CD1c-positive myeloid dendritic cell (primary cell): ENCODE results near the gene ZNF630.
"Not testable (repeated sequence)": the region's sequence is repeated elsewhere in the genome, so short reads cannot be mapped to it uniquely, and the experiment has no call there.

Experiments used
- DNase-seq: peaks from one replicate; pipeline ENCODE4 v3.0.0-alpha.2; 2016; ENCODE audit errors: extremely low spot score

The ZNF630 gene

DNA sequence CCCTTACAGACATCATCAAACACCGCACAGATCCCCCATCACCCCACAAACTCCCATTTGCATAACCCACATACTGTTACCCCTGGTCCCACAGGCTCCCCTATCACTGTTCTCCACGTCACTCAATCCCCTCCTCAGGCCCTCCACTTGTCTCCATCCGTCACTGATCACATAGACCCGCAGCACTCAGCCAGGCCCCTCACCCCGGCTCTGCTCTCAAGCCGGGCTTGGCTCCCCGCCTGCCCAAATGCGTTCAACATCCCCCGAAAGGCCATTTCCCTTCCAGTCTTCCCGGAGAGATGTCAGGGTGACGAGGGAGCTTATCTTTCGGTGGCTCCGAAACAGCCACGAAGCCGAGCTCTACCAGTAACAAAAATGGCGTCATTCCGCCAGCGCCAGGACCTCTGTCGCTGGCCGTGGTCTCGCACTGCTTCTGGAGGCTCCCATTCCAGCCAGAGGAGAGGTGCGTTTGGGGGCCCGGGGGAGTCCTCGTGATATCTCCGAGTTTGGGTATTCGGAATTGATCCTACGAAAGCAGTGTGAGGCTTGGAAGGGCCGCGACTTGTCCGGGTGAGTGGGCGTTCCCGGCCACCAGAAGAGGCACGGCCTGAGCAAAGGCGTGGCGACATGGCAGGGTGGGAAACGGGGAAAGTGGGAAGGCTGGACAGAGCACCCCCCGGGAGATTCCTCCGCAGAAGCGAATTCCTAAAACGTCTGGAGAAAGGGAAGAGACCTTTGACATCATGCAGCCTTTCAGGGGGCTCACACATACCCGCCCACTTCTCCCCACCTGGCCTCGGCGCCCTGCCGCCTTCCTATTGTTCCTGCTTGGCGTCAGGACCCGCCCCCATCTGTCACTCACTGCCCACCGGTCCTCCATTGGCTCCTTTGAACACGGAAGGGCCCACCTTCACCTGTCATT lies at the start of gene ZNF630:
Gene ZNF630 (minus strand): TSS at position 577 of the 922 bp plus-strand sequence. CDS start 4,754 bp downstream, outside the sequence.
- DNase-seq: peak; percentile 21

DNA sequence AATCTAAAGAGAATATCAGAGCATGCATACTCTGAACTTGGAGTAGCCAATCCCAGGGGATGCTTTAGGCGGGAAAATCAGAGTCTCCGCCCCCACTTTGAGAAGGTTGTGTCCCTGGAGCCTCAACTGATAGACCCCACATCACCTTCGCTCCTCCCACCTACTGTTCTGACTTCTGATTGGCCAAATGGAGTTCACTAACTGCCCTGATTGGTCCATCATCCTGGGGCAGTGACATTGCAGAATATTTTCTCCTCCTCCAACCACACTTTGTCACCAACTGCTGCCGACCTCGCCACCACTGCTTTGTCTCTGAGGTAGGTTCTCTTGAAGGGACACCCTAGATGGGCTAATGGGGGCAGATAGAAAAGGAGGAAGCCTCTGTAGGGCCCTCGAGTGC lies 36.3 kb upstream of the ZNF630 start:
- DNase-seq: no peak

DNA sequence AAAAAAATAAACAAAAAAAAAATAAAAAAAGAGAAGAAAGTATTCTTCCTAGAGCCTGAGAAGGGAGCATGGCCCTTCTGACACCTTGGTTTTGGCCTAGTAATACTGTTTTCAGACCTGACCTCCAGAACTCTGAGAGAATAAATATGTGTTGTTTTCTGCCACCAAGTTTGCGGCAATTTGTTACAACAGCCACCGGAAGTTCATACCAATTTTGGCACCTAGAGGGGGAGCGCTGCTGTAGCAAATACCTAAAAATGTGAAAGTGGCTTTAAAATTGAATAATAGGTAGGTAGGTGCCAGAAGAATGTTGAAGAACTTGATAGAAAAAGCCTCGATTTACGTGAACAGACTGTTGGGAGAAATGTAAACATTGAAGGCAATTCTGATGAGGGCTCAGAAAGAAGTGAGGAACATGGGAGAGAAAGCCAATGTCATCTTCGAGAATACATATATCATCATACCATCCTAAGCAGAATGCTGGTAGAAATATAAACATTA lies 31.5 kb upstream of the ZNF630 start:
- DNase-seq: no peak

DNA sequence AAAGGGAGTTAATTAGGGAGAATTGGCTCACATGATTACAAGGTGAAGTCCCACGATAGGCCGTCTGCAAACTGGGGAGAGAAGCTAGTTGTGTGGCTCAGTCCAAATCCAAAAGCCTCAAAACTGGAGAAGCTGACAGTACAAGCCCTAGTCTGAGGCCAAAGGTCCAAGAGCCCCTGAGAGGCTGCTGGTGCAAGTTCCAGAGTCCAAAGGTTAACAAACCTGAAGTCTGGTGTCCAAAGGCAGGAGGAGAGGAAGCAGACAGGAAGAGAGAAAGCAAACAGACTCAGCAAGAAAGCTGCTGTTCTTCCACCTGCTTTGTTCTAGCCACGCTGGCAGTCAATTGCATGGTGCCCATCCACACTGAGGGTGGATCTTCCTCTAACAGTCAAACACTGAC lies 30.0 kb upstream of the ZNF630 start:
- no peak for DNase-seq

DNA sequence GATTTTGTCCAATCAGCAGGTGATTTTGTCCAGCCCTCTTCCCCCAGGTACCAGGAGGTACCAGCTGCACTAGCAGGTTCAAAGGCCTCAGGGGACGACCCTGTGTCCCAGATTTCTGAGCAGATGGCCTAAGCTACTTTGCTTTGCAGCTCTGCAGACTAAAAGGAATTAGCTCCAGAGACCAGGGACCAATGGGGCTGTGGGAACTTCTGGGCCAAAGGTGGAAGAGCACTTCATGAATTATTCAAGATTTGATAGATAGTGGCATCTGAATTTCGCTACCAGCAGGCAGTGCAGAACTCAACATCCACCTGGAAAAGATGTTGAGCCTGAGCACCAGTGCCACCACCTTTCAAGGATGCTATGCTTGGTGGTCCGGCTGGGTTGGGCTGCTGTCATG lies 21.1 kb upstream of the ZNF630 start:
- DNase-seq: not testable (repeated sequence)

DNA sequence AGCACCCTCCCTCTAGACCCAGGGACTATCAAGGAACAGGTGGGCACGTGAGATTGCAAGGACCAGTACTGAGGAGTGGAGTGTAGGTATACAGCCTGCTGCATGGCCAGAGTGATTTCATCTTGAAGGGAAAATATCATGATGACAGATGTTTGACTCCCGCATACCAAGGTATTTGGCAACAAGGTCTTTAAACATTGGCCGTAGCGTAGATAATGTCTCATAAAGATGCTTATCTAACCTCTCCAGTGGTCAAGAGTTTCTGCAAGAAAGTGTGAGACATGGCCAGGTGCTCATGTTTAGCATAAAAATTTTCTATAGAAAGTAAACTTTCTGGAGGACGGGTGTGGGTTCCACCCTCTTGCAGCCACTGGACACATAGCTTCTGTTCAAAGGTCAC lies 18.7 kb upstream of the ZNF630 start:
- DNase-seq: no peak

DNA sequence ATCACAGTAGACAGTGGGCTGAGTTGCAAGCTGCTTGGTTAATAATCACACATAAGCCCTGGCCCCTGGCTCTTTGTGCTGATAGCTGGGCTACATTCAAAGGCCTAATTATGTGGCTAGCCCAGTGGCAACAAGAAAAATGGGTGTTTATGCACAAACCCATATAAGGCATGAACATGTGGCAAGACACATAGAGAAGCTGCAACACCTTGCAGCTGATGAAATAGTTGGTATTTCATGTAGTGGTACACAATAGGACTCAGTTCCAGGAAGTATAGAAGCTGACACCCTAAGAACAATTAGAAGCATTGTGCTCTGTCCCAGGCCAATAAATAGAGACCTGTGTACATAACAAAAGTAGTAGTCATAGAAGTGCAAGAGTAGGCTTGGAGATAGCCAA lies 14.6 kb upstream of the ZNF630 start:
- no peak for DNase-seq

DNA sequence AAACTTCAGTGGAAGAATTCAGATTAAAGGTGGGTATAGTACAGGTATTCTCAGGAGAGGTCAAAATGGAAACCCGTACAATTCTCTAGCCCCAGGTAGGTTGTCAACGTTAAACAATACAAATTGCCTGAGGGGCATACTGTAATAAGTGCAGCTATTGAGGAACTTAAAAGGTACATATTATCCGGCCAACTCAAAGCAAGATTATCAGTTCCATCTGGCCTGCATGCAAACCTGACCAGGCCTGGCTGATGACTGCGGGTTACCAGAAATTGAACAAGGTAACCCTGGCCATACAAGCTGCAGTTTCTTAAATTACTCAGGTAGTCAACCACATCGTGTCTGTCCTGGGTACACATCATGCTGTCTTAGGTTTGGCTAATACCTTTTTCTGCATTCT lies 12.3 kb upstream of the ZNF630 start:
- DNase-seq: no peak

DNA sequence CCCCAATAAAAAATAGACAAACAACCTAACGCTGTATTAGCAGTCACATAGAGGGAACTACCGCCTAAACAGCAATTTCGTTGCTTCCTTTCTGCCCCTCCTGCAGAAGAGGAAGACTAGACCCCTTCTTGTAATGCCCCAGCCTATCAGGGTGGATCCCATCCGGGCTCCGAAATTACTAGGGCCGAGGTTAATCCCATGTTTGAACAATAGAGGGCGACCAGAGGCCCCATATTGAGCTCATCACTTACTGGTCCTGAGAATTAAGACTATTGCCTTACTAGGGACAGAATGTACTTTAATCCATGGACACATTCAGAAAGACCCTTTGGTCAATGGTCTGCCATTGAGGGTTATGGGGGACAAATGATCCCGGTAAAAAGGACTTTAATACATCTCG lies 11.8 kb upstream of the ZNF630 start:
- DNase-seq: peak; percentile 45

DNA sequence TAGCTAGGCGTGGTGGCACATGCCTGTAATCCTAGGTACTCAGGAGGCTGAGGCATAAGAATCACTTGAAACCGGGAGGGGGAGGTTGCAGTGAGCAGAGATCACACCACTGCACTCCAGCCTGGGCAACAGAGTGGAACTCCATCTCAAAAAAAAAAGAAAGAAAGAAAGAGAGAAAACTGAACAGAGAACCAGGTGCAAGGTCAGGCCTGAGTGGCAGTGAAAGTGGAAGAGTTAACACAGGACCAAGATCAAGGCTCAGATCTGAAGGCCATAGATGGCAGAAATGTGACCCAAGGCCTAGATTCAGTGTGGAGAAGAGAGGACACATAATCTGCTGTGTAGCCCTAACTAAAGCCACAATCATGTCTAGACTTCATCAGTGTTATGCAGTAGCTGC lies 4.9 kb upstream of the ZNF630 start:
- no peak for DNase-seq

DNA sequence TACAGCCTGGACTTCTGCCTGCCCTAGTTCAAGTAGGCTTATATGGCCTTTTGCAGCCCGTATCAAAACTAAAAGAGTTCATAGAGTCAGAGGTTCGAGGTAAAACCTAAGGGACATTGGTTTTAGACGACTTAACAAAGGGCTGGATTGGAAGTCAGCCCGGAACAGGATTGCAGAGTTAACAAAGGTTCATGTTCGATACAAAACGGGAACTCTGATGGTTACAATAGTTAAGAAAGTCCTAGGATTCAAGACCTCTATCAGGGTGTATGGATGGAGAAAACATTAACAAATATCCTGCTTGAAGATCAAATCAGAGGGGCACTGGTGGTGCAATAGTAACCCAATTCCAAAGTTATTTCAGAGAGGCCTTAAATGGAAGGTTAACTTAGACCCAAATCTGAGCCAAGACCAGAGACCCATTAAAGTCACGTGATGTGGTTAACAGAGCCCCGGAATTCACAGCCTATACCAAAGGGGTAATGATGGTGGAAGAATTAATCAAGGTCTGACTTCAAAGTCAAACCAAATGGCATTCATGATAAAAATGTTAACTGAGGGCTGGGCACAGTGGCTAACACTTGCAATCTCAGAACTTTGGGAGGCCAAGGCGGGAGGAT lies 656 bp upstream of the ZNF630 start:
- DNase-seq: no peak

DNA sequence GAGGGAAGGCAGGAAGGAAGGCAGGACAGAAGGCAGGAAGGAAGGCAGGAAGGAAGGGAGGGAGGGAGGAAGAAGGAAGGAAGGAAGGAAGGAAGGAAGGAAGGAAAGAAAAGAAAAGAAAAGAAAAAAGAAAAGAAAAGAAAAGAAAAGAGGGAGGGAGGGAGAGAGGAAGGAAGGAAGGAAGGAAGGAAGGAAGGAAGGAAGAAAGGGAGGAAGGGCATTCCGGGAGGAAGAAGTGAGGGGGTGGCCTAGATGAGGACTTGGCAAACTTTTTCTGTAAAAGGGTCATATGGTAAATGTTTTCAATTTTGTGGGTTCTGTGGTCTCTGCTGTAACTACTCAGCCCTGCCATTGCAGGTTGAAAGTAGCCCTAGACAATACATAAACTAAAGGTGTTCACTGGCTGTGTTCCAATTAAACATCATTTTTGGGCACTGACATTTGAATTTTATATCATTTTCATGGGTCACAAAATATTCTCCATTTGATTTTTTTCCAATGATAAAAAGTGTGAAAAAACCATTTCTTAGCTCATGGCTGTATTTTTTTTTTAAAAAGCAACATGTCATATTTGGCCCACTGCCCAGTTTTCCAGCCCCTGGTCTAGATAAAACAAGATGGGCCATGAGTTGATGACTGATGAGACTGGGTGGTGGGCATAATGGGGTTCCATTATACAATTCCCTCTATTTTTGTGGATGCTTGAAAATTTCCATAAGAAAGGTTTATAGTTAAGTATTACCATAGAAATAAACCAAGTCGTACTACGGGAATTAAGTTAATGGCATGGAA lies 3.1 kb downstream of the ZNF630 start:
- DNase-seq: no peak

DNA sequence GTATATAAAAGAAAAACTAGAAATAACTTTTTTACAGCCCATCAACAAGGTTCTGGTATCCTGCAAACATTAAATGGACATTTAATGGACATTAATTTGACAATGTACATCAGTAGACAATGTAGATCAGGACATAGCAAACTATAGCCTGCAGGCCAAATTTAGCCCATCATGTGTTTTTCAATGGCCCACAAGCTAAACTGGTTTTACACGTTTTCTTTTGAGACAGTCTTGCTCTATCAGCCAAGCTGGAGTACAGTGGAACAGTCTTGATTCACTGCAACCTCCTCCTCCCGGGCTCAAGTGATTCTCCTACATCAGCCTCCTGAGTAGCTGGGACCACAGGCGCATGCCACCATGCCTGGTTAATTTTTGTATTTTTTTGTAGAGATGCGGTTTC lies 7.2 kb downstream of the ZNF630 start:
- no peak for DNase-seq

DNA sequence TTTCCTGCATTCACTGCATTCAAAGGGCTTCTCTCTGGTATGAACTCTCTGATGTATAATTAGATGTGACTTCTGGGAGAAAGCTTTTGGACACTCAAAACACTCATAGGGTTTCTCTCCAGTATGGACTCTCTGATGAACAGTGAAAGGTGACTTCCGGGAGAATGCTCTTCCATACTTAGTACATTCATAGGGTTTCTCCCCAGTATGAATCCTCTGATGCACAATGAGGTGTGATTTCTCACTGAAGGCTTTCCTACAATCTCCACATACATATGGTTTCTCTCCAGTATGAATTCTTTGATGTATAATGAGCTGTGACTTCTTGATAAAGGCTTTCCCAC lies 12.2 kb downstream of the ZNF630 start:
- no peak for DNase-seq

DNA sequence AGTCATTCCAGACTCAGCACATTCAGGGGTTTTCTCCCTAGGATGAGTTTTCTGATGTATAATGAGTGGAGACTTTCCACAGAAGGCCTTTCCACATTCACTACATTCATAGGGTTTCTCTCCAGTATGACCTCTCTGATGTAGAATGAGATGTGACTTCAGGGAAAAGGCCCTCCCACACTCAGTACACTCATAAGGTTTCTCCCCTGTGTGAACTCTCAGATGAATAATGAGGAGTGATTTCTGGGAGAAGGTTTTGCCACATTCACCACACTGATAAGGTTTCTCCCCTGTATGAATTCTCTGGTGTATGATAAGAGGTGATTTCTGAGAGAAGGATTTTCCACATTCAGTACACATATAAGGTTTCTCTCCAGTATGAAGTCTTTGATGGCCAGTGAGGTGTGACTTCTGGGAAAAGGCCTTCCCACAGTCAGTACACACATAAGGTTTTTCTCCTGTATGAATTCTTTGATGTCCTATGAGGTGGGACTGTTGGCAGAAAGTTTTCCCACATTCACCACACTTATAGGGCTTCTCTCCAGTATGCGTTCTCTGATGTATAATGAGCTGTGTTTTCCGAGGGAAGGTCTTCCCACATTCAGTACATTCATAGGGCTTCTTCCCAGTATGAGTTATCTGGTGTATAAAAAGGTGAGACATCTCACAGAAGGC lies 12.7 kb downstream of the ZNF630 start:
- no peak for DNase-seq

DNA sequence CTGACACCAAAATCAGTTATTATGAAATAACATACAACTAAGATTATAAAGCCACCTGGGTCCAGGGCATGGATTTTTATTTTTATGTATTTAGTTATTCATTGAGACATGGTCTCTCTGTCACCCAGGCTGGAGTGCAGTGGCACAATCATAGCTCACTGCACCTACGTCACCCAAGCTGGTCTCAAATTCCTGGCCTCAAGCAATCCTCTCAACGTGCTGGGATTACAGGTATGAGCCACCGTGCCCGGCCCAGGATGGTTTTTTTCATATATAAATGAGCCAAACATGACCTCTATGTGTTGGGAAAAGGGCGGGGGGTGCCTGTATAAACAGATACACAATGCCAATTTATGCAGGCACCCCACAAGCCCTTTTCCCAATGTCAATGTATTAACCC lies 24.6 kb downstream of the ZNF630 start:
- DNase-seq: no peak

DNA sequence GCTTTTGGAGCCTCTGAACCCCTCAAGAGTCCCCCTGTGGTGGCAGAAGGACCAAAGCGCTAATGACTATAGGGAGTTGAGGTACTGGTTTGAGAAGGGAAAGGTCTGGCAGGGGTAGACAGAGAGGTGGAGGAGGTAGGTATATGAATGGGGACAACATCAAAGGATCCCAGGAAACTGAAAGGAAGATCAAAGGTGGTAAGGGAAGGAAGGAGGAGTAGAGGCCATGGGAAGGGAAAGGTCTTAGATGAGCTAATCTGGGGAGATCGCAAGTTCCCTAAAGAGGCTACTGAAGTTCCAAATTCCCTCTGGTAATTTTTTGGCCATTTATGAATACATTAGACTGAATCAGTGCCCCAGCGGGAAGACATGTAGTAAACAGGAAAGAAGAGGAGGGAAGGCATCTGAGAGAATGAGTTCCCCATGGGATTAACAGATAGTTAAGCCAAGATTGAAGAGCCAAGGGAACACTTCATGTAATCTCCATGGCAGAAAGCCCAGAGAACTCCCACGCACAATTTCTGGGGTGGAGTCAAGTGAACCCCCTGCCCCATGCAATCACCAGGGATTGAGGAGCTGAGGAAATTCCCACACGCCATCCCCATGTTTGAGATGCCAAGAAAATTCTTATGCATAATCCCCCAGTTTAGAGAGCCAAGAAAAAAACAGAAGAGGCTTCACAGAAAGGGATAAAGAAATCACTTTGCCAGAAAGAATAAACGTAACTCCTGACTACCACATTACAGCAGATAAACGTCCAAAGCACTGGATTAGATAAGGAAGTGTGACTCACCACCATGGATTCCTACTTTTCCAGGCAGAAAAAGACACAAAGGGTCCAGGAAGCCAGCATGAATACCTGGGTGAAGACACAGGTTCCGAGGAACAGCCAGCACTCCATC lies 25.8 kb downstream of the ZNF630 start:
- DNase-seq: no peak

DNA sequence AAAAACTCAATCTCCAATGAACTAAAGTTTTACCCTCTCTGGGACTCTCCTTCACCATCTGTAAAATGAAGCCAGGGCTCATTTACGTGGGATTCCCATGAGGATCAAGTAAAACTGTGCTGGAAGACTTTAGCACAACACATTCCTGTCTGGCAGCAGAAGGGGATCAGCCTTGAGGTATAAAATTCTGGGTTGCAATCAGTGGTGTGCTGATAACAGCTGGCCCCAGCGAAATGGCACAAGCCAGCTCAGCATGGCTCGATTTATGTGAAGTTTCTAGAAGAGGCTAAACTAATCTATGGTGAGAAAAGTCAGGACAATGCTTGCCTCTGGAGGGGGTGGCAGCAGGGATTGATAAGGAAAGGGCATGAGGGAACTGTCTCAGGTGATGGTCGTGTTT lies 28.4 kb downstream of the ZNF630 start:
- DNase-seq: no peak

DNA sequence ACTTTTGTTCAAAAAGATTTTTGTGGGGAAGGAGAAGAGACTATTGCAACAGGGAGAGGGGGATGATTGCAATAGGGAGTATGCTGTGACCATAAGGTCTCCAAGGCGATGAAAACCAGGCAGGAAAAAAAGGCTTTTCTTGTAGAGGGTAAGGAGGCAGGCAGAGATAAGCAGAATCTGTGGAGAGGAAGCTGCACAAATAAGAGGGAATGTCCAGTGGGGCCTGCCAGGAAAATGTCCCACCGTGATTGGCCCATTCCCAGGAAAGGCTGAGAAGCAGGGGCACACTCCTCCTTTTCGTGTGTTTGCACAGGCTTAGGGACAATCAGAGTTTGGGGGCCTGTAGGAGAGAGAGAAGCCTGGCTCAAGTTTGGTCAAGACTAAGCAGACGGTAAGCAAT lies 35.5 kb downstream of the ZNF630 start:
- DNase-seq: no peak

DNA sequence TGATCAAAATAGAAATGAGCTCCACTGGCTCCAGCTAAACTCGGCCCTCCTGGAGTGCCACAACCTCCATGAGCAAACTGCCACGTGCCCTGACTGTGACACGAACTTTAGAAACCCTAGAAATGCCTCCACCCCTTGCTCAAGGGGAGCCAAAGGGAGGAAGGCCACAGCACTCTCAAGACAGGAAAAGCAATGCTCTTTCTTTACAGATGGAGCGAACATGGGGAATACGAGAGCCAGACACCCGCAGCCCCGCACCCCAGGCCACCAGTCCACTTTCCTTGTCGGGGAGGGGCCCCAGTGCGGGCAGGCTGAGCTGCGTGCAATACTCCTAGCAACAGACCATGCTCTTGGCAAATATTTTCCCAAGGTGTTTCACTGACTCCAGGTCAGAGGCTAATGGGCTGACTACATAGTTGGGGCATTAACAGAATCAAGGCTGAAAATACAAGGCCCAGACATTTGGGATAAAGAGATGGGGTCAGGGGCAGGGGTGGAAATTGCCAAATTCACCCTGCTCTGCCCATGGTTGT lies 40.7 kb downstream of the ZNF630 start:
- DNase-seq: not testable (repeated sequence)

DNA sequence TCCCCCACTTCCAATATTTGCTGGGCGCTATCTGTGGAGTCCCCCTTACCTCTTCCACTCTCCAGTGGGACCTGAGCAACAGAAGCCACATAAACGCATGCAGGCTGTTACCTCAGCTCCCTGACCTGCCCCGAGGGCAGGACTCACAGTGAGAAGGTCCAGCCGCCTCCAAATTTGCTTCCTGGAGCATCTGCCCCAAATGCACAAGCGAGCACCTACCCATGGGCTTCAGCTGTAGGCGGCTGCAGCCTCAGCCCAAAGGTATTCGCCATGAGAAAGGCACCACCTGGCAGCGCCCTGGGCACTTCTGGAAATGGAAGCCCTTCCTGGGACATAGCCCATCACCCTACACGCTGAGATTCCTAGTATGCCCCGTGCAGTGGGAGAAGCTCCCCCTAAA lies 41.2 kb downstream of the ZNF630 start:
- no peak for DNase-seq
